Keratinocyte (primary cell): ENCODE measurements around the gene ST6GAL1.

Source experiments
- EZH2 ChIP-seq: IDR thresholded peaks from one replicate; pipeline ENCODE4 v1.6.1; 2012; ENCODE audit warnings: inconsistent platforms, mild to moderate bottlenecking, low read length, moderate library complexity
- TF ChIP-seq, protein P1 (sequence below), 3 experiments: IDR thresholded peaks in 1 of 3; conservative IDR thresholded peaks in 1 of 3; optimal IDR thresholded peaks in 1 of 3; 2 replicates in 2 of 3; 3 replicates in 1 of 3; pipeline versions ENCODE3 to v1.5.1; 2011; ENCODE audit warnings: low read length in 3 of 3, mild to moderate bottlenecking in 3 of 3, moderate library complexity in 2 of 3, control low read depth in 1 of 3, inconsistent platforms in 1 of 3; ENCODE audit not compliant: insufficient read depth in 2 of 3; ENCODE audit errors: extremely low read depth in 1 of 3

GRCh38 chr3:186950402-186951093 is 20.2 kb downstream of the ST6GAL1 start:
- TF ChIP-seq, protein P1, sequence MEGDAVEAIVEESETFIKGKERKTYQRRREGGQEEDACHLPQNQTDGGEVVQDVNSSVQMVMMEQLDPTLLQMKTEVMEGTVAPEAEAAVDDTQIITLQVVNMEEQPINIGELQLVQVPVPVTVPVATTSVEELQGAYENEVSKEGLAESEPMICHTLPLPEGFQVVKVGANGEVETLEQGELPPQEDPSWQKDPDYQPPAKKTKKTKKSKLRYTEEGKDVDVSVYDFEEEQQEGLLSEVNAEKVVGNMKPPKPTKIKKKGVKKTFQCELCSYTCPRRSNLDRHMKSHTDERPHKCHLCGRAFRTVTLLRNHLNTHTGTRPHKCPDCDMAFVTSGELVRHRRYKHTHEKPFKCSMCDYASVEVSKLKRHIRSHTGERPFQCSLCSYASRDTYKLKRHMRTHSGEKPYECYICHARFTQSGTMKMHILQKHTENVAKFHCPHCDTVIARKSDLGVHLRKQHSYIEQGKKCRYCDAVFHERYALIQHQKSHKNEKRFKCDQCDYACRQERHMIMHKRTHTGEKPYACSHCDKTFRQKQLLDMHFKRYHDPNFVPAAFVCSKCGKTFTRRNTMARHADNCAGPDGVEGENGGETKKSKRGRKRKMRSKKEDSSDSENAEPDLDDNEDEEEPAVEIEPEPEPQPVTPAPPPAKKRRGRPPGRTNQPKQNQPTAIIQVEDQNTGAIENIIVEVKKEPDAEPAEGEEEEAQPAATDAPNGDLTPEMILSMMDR (optimal IDR thresholded peaks at IDR 0.05 in 1 of 3, IDR thresholded peaks at IDR 0.05 in 1 of 3, conservative IDR thresholded peaks at IDR 0.05 in 1 of 3; ENCODE audit: extremely low read depth in 1 of 3, insufficient read depth in 2 of 3, low read length in 3 of 3), result no peak
- no peak for TF ChIP-seq EZH2
